Measurements from ENCODE around the gene TM2D3.

TM2D3 gene

GRCh38 chr15:101604124-101604874 is 47.9 kb downstream of the TM2D3 start:
- DNase-seq (ENCODE audit: low read depth, low spot score): no peak
- in situ Hi-C loops (cut with HindIII; ENCODE audit: low sequenced_read_pairs): no loop called here
- TF ChIP-seq CTCF (IDR thresholded peaks at IDR 0.05; ENCODE audit: low read depth, low read length): no peak
- no peak overlapping the region for H3K4me3 ChIP-seq (ENCODE audit: low read depth, low read length)

- H3K4me3 ChIP-seq (ENCODE audit: low read depth, low read length): no peak overlapping the region
- in situ Hi-C loops (cut with HindIII; ENCODE audit: low sequenced_read_pairs): no loop called here
- TF ChIP-seq CTCF (IDR thresholded peaks at IDR 0.05; ENCODE audit: low read depth, low read length): no peak
- DNase-seq (ENCODE audit: low read depth, low spot score): no peak
These were observed 49.4 kb downstream of the TM2D3 start for GRCh38 chr15:101602801-101603200.

- no peak overlapping the region for H3K4me3 ChIP-seq (ENCODE audit: low read depth, low read length)
- TF ChIP-seq CTCF (IDR thresholded peaks at IDR 0.05; ENCODE audit: low read depth, low read length): no peak
- in situ Hi-C loops (cut with HindIII; ENCODE audit: low sequenced_read_pairs): no loop called here
- DNase-seq (ENCODE audit: low read depth, low spot score): no peak
These were observed 52.1 kb downstream of the TM2D3 start for GRCh38 chr15:101600035-101600434.

- TF ChIP-seq CTCF (IDR thresholded peaks at IDR 0.05; ENCODE audit: low read depth, low read length): no peak
- H3K4me3 ChIP-seq (ENCODE audit: low read depth, low read length): no peak overlapping the region
- DNase-seq (ENCODE audit: low read depth, low spot score): no peak
- in situ Hi-C loops (cut with HindIII; ENCODE audit: low sequenced_read_pairs): no loop called here
These were observed 53.1 kb downstream of the TM2D3 start for GRCh38 chr15:101599091-101599490.

GRCh38 chr15:101597360-101597928 is 54.7 kb downstream of the TM2D3 start:
- no peak overlapping the region for H3K4me3 ChIP-seq (ENCODE audit: low read depth, low read length)
- no peak for TF ChIP-seq CTCF (IDR thresholded peaks at IDR 0.05; ENCODE audit: low read depth, low read length)
- in situ Hi-C loops (cut with HindIII; ENCODE audit: low sequenced_read_pairs): no loop called here
- peak; percentile 9 for DNase-seq (ENCODE audit: low read depth, low spot score)

GRCh38 chr15:101596633-101597032 is 55.5 kb downstream of the TM2D3 start:
- no peak overlapping the region for H3K4me3 ChIP-seq (ENCODE audit: low read depth, low read length)
- no peak for TF ChIP-seq CTCF (IDR thresholded peaks at IDR 0.05; ENCODE audit: low read depth, low read length)
- no peak for DNase-seq (ENCODE audit: low read depth, low spot score)
- in situ Hi-C loops (cut with HindIII; ENCODE audit: low sequenced_read_pairs): no loop called here

Measured in astrocyte of the spinal cord (primary cell).